Measurements from ENCODE around the gene MFSD2B.

Gene MFSD2B

GRCh38 chr2:24075259-24075658 is 65.4 kb downstream of the MFSD2B start:
- no peak for DNase-seq (ENCODE audit: extremely low read depth, low read depth)
- no peak for TF ChIP-seq CTCF (IDR thresholded peaks at IDR 0.05; ENCODE audit: low read depth, low read length)
